Measurements from ENCODE around the gene GANC.
"Not testable (repeated sequence)": the region's sequence is repeated elsewhere in the genome, so short reads cannot be mapped to it uniquely, and the experiment has no call there.

Gene GANC

DNA sequence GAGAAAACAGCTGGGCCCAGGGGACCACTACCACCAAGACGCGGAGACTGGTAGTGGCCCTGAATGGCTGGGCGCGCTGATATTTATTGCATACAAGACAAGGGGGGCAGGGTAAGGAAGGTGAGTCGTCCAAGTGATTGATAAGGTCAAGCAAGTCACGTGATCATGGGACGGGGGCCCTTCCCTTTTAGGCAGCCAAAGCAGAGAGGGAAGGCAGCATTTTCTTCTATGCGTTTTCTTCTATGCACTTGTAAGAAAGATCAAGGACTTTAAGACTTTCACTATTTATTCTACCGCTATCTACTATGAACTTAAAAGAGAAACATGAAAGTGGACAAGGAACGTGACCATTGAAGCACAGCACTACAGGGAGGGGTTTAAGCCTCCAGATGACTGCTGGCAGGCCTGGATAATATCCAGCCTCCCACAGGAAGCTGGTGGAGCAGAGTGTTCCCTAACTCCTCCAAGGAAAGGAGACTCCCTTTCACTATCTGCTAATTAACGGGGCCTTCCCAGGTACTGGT is 43.3 kb downstream of the GANC start:
- H3K4me3 ChIP-seq (ENCODE audit: extremely low read depth, insufficient read depth, low read length, poor library complexity, severe bottlenecking); H3K36me3 ChIP-seq (ENCODE audit: control insufficient read depth, insufficient read depth, low read length); H3K27ac ChIP-seq (ENCODE audit: low read depth, low read length, severe bottlenecking); H3K9me3 ChIP-seq (ENCODE audit: control insufficient read depth, low read length); H3K4me1 ChIP-seq (ENCODE audit: control insufficient read depth, insufficient read depth, low read length, poor library complexity, severe bottlenecking): not testable (repeated sequence)
- 80 to 82% methylated on average over 8 of the region's 11 CpGs for WGBS, 2 experiments (ENCODE audit: insufficient coverage in 2 of 2)

GRCh38 chr15:42319206-42319605 is 46.2 kb downstream of the GANC start:
- H3K4me3 ChIP-seq (ENCODE audit: extremely low read depth, insufficient read depth, low read length, poor library complexity, severe bottlenecking): no peak overlapping the region
- H3K36me3 ChIP-seq (ENCODE audit: control insufficient read depth, insufficient read depth, low read length): no peaks in the 10 kb centered on the region
- H3K27ac ChIP-seq (ENCODE audit: low read depth, low read length, severe bottlenecking): no peak overlapping the region
- H3K4me1 ChIP-seq (ENCODE audit: control insufficient read depth, insufficient read depth, low read length, poor library complexity, severe bottlenecking): peaks cover 6% of the 10 kb centered on the region
- WGBS, 2 experiments (ENCODE audit: insufficient coverage in 2 of 2): 100% methylated on average over 1 to 2 of the region's 2 CpGs
- no peaks in the 10 kb centered on the region for H3K9me3 ChIP-seq (ENCODE audit: control insufficient read depth, low read length)

GRCh38 chr15:42324308-42324707 is 51.3 kb downstream of the GANC start:
- Histone ChIP-seq H3K9me3 (ENCODE audit: control insufficient read depth, low read length) (no peaks in the 10 kb centered on the region), H3K4me3 (ENCODE audit: extremely low read depth, insufficient read depth, low read length, poor library complexity, severe bottlenecking) (no peak overlapping the region), H3K27ac (ENCODE audit: low read depth, low read length, severe bottlenecking) (no peak overlapping the region), H3K36me3 (ENCODE audit: control insufficient read depth, insufficient read depth, low read length) (no peaks in the 10 kb centered on the region), H3K4me1 (ENCODE audit: control insufficient read depth, insufficient read depth, low read length, poor library complexity, severe bottlenecking) (no peaks in the 10 kb centered on the region)
- WGBS, 2 experiments (ENCODE audit: insufficient coverage in 2 of 2): 100% methylated on average over 1 of the region's 4 CpGs; no CpG with 5 or more reads in 1 of the 2 experiments

DNA sequence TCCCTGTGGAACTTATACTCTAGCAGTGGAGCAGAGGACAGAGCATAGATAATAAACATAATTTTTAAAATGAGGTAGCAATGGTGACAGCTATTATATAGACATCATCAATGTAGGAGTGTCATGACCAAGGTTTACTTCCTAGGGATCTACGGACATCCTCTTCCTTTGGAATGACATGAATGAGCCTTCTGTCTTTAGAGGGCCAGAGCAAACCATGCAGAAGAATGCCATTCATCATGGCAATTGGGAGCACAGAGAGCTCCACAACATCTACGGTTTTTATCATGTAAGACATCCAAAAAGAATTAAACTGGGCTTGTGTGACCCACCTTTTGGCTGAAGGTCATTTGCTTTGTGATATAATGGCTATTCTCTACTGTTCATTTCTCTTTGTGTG is 56.2 kb downstream of the GANC start:
- no peaks in the 10 kb centered on the region for H3K9me3 ChIP-seq (ENCODE audit: control insufficient read depth, low read length)
- no peaks in the 10 kb centered on the region for H3K36me3 ChIP-seq (ENCODE audit: control insufficient read depth, insufficient read depth, low read length)
- H3K27ac ChIP-seq (ENCODE audit: low read depth, low read length, severe bottlenecking): no peak overlapping the region
- no peak overlapping the region for H3K4me3 ChIP-seq (ENCODE audit: extremely low read depth, insufficient read depth, low read length, poor library complexity, severe bottlenecking)
- 90 to 100% methylated on average over 1 to 2 of the region's 2 CpGs for WGBS, 2 experiments (ENCODE audit: insufficient coverage in 2 of 2)
- H3K4me1 ChIP-seq (ENCODE audit: control insufficient read depth, insufficient read depth, low read length, poor library complexity, severe bottlenecking): no peaks in the 10 kb centered on the region

GRCh38 chr15:42329992-42330391 is 57.0 kb downstream of the GANC start:
- no peak overlapping the region for H3K27ac ChIP-seq (ENCODE audit: low read depth, low read length, severe bottlenecking)
- H3K36me3 ChIP-seq (ENCODE audit: control insufficient read depth, insufficient read depth, low read length): no peaks in the 10 kb centered on the region
- no CpG with 5 or more reads among the region's 2 CpGs for WGBS, 2 experiments (ENCODE audit: insufficient coverage in 2 of 2)
- no peak overlapping the region for H3K4me3 ChIP-seq (ENCODE audit: extremely low read depth, insufficient read depth, low read length, poor library complexity, severe bottlenecking)
- H3K9me3 ChIP-seq (ENCODE audit: control insufficient read depth, low read length): peaks cover 3% of the 10 kb centered on the region
- no peaks in the 10 kb centered on the region for H3K4me1 ChIP-seq (ENCODE audit: control insufficient read depth, insufficient read depth, low read length, poor library complexity, severe bottlenecking)

- WGBS, 2 experiments (ENCODE audit: insufficient coverage in 2 of 2): 80 to 95% methylated on average over 1 to 2 of the region's 3 CpGs
- Histone ChIP-seq H3K36me3 (ENCODE audit: control insufficient read depth, insufficient read depth, low read length) (no peaks in the 10 kb centered on the region), H3K9me3 (ENCODE audit: control insufficient read depth, low read length) (peaks cover 13% of the 10 kb centered on the region), H3K4me1 (ENCODE audit: control insufficient read depth, insufficient read depth, low read length, poor library complexity, severe bottlenecking) (no peaks in the 10 kb centered on the region), H3K4me3 (ENCODE audit: extremely low read depth, insufficient read depth, low read length, poor library complexity, severe bottlenecking) (no peak overlapping the region), H3K27ac (ENCODE audit: low read depth, low read length, severe bottlenecking) (no peak overlapping the region)
Measured at GRCh38 chr15:42331235-42331634, 58.2 kb downstream of the GANC start.

- peaks cover 13% of the 10 kb centered on the region for H3K9me3 ChIP-seq (ENCODE audit: control insufficient read depth, low read length)
- 100% methylated on average over 3 of the region's 4 CpGs; no CpG with 5 or more reads in 1 of the 2 experiments for WGBS, 2 experiments (ENCODE audit: insufficient coverage in 2 of 2)
- no peaks in the 10 kb centered on the region for H3K36me3 ChIP-seq (ENCODE audit: control insufficient read depth, insufficient read depth, low read length)
- H3K27ac ChIP-seq (ENCODE audit: low read depth, low read length, severe bottlenecking): no peak overlapping the region
- H3K4me3 ChIP-seq (ENCODE audit: extremely low read depth, insufficient read depth, low read length, poor library complexity, severe bottlenecking): no peak overlapping the region
- no peaks in the 10 kb centered on the region for H3K4me1 ChIP-seq (ENCODE audit: control insufficient read depth, insufficient read depth, low read length, poor library complexity, severe bottlenecking)
Measured at GRCh38 chr15:42332331-42332730, 59.3 kb downstream of the GANC start.

DNA sequence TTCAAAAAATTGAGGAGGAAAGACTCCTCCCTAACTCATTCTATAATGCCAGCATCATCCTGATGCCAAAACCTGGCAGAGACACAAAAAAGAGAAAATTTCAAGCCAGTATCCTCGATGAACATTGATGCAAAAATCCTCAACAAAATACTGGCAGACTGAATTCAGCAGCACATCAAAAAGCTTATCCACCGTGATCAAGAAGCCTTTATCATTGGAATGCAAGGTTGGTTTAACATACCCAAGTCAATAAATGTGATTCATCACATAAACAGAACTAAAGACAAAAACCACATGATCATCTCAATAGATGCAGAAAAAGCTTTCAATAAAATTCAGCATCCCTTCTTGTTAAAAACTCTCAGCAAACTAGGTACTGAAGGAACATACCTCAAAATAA is 62.1 kb downstream of the GANC start:
- Histone ChIP-seq H3K27ac (ENCODE audit: low read depth, low read length, severe bottlenecking) (no peak overlapping the region), H3K36me3 (ENCODE audit: control insufficient read depth, insufficient read depth, low read length) (no peaks in the 10 kb centered on the region), H3K4me3 (ENCODE audit: extremely low read depth, insufficient read depth, low read length, poor library complexity, severe bottlenecking) (no peak overlapping the region), H3K9me3 (ENCODE audit: control insufficient read depth, low read length) (peaks cover 13% of the 10 kb centered on the region), H3K4me1 (ENCODE audit: control insufficient read depth, insufficient read depth, low read length, poor library complexity, severe bottlenecking) (peaks cover 10% of the 10 kb centered on the region)
- 90 to 100% methylated on average over 1 to 2 of the region's 2 CpGs for WGBS, 2 experiments (ENCODE audit: insufficient coverage in 2 of 2)

GRCh38 chr15:42336650-42337049 is 63.6 kb downstream of the GANC start:
- 100% methylated on average over 1 of the region's 1 CpG; no CpG with 5 or more reads in 1 of the 2 experiments for WGBS, 2 experiments (ENCODE audit: insufficient coverage in 2 of 2)
- H3K9me3 ChIP-seq (ENCODE audit: control insufficient read depth, low read length): peaks cover 13% of the 10 kb centered on the region
- not testable (repeated sequence) for H3K4me3 ChIP-seq (ENCODE audit: extremely low read depth, insufficient read depth, low read length, poor library complexity, severe bottlenecking); H3K4me1 ChIP-seq (ENCODE audit: control insufficient read depth, insufficient read depth, low read length, poor library complexity, severe bottlenecking); H3K36me3 ChIP-seq (ENCODE audit: control insufficient read depth, insufficient read depth, low read length); H3K27ac ChIP-seq (ENCODE audit: low read depth, low read length, severe bottlenecking)

- peaks cover 13% of the 10 kb centered on the region for H3K9me3 ChIP-seq (ENCODE audit: control insufficient read depth, low read length)
- 100% methylated on average over 2 of the region's 3 CpGs for WGBS, 2 experiments (ENCODE audit: insufficient coverage in 2 of 2)
- not testable (repeated sequence) for H3K36me3 ChIP-seq (ENCODE audit: control insufficient read depth, insufficient read depth, low read length); H3K27ac ChIP-seq (ENCODE audit: low read depth, low read length, severe bottlenecking); H3K4me3 ChIP-seq (ENCODE audit: extremely low read depth, insufficient read depth, low read length, poor library complexity, severe bottlenecking); H3K4me1 ChIP-seq (ENCODE audit: control insufficient read depth, insufficient read depth, low read length, poor library complexity, severe bottlenecking)
Measured at GRCh38 chr15:42337104-42337503, 64.1 kb downstream of the GANC start.

- 43% methylated on average over 1 of the region's 2 CpGs; no CpG with 5 or more reads in 1 of the 2 experiments for WGBS, 2 experiments (ENCODE audit: insufficient coverage in 2 of 2)
- Histone ChIP-seq H3K4me3 (ENCODE audit: extremely low read depth, insufficient read depth, low read length, poor library complexity, severe bottlenecking) (no peak overlapping the region), H3K36me3 (ENCODE audit: control insufficient read depth, insufficient read depth, low read length) (peaks cover 4% of the 10 kb centered on the region), H3K27ac (ENCODE audit: low read depth, low read length, severe bottlenecking) (peak overlapping the region; percentile 92), H3K9me3 (ENCODE audit: control insufficient read depth, low read length) (peaks cover 13% of the 10 kb centered on the region), H3K4me1 (ENCODE audit: control insufficient read depth, insufficient read depth, low read length, poor library complexity, severe bottlenecking) (peaks cover 10% of the 10 kb centered on the region)
Measured at GRCh38 chr15:42338500-42338899, 65.5 kb downstream of the GANC start.

All from mesodermal cell (in vitro differentiated cells).